H9 (cell line): ENCODE results near the gene GATA2. TPM values are rescaled to one million over a fixed set of nuclear protein-coding genes. Genes with fewer than 3 reads are reported as not detected.

Experiments
- DNase-seq: peaks from one replicate; pipeline ENCODE4 v3.0.0-alpha.2; 2017
- H2AFZ ChIP-seq: one replicate; pipeline ENCODE4 v1.6.1; 2013; ENCODE audit warnings: mild to moderate bottlenecking, low read length, control low read depth, moderate library complexity
- H2AK5ac ChIP-seq: 2 replicates; pipeline ENCODE4 v1.6.1; 2013; ENCODE audit warnings: low read length, control low read depth, mixed read lengths; ENCODE audit not compliant: insufficient read length
- H2BK120ac ChIP-seq: one replicate; pipeline ENCODE4 v1.6.1; 2013; ENCODE audit warnings: low read depth, mild to moderate bottlenecking, low read length, control low read depth, inconsistent platforms; ENCODE audit not compliant: poor library complexity, severe bottlenecking
- H2BK12ac ChIP-seq: 2 replicates; pipeline ENCODE4 v1.6.1; 2013; ENCODE audit warnings: low read length, control low read depth, mixed read lengths, low read depth; ENCODE audit not compliant: insufficient read length
- H2BK15ac ChIP-seq: 2 replicates; pipeline ENCODE4 v1.6.1; 2013; ENCODE audit warnings: low read depth, low read length, control low read depth
- H2BK20ac ChIP-seq: one replicate; pipeline ENCODE4 v1.6.1; 2013; ENCODE audit warnings: low read depth, mild to moderate bottlenecking, low read length, control low read depth, inconsistent platforms; ENCODE audit not compliant: poor library complexity, severe bottlenecking
- H2BK5ac ChIP-seq: 2 replicates; pipeline ENCODE4 v1.6.1; 2013; ENCODE audit warnings: low read length, control low read depth, mixed read lengths; ENCODE audit not compliant: insufficient read length
- H3K14ac ChIP-seq: 2 replicates; pipeline ENCODE4 v1.6.1; 2013; ENCODE audit warnings: low read length, control low read depth; ENCODE audit not compliant: insufficient read depth
- H3K18ac ChIP-seq: 2 replicates; pipeline ENCODE4 v1.6.1; 2013; ENCODE audit warnings: low read depth, mild to moderate bottlenecking, mixed read lengths, low read length, control low read depth; ENCODE audit not compliant: insufficient read length
- H3K23ac ChIP-seq: 2 replicates; pipeline ENCODE4 v1.6.1; 2013; ENCODE audit warnings: low read length, control low read depth, mixed read lengths, low read depth; ENCODE audit not compliant: insufficient read length
- H3K23me2 ChIP-seq: 2 replicates; pipeline ENCODE4 v1.6.1; 2013; ENCODE audit warnings: low read depth, mild to moderate bottlenecking, mixed read lengths, low read length, control low read depth; ENCODE audit not compliant: insufficient read length, poor library complexity, severe bottlenecking
- H3K27ac ChIP-seq: 2 replicates; pipeline ENCODE4 v1.5.1; 2013; ENCODE audit warnings: low read length, control low read depth, mixed read lengths, low read depth; ENCODE audit not compliant: insufficient read length
- H3K27me3 ChIP-seq: 2 replicates; pipeline ENCODE4 v1.6.1; 2013; ENCODE audit warnings: low read length, control low read depth, inconsistent platforms; ENCODE audit not compliant: insufficient read depth
- H3K4ac ChIP-seq: 2 replicates; pipeline ENCODE4 v1.6.1; 2013; ENCODE audit warnings: low read depth, mild to moderate bottlenecking, control low read depth, inconsistent platforms, low read length, moderate library complexity
- H3K4me1 ChIP-seq: 2 replicates; pipeline ENCODE4 v1.6.1; 2013; ENCODE audit warnings: low read length, control low read depth, inconsistent platforms; ENCODE audit not compliant: insufficient read depth
- H3K4me2 ChIP-seq: 2 replicates; pipeline ENCODE4 v1.6.1; 2013; ENCODE audit warnings: low read length, control low read depth, mixed read lengths; ENCODE audit not compliant: insufficient read length, insufficient read depth
- H3K56ac ChIP-seq: 2 replicates; pipeline ENCODE4 v1.6.1; 2013; ENCODE audit warnings: low read depth, mild to moderate bottlenecking, mixed read lengths, low read length, control low read depth; ENCODE audit not compliant: insufficient read length
- H3K79me1 ChIP-seq: 2 replicates; pipeline ENCODE4 v1.6.1; 2013; ENCODE audit warnings: low read depth, mild to moderate bottlenecking, moderate library complexity, low read length, control low read depth, inconsistent platforms; ENCODE audit not compliant: insufficient read depth, poor library complexity, severe bottlenecking
- H3K79me2 ChIP-seq: 2 replicates; pipeline ENCODE4 v1.6.1; 2013; ENCODE audit warnings: low read length, control low read depth, inconsistent platforms; ENCODE audit not compliant: insufficient read depth
- H3K9ac ChIP-seq: 2 replicates; pipeline ENCODE4 v1.6.1; 2013; ENCODE audit warnings: low read length, control low read depth, mixed read lengths; ENCODE audit not compliant: insufficient read length; ENCODE audit errors: extremely low read depth
- H3K9me3 ChIP-seq: one replicate; pipeline ENCODE4 v1.6.1; 2013; ENCODE audit warnings: low read depth, low read length, inconsistent platforms; ENCODE audit not compliant: control insufficient read depth
- H3T11ph ChIP-seq: one replicate; pipeline ENCODE4 v1.6.1; 2013; ENCODE audit warnings: mild to moderate bottlenecking, low read length, control low read depth, inconsistent platforms
- H4K20me1 ChIP-seq: one replicate; pipeline ENCODE4 v1.6.1; 2013; ENCODE audit not compliant: control insufficient read depth, insufficient read length, insufficient read depth
- H4K5ac ChIP-seq: 2 replicates; pipeline ENCODE4 v1.6.1; 2013; ENCODE audit warnings: low read depth, mild to moderate bottlenecking, mixed read lengths, low read length, control low read depth; ENCODE audit not compliant: insufficient read length
- H4K8ac ChIP-seq: replicated peaks from 2 replicates; pipeline ENCODE4 v1.6.1; 2013; ENCODE audit warnings: low read length, control low read depth, mixed read lengths, low read depth; ENCODE audit not compliant: insufficient read length
- H4K91ac ChIP-seq: 2 replicates; pipeline ENCODE4 v1.6.1; 2013; ENCODE audit warnings: low read depth, mild to moderate bottlenecking, moderate library complexity, mixed read lengths, low read length, control low read depth; ENCODE audit not compliant: insufficient read length
- H3K27ac Mint-ChIP-seq, 3 experiments: 2 replicates in 2 of 3; 3 replicates in 1 of 3; pipeline ENCODE4 v1.8.0; 2020 to 2021; ENCODE audit warnings: mixed read lengths in 3 of 3, mild to moderate bottlenecking in 1 of 3, moderate library complexity in 1 of 3
- H3K27me3 Mint-ChIP-seq: 2 replicates; pipeline ENCODE4 v1.8.0; 2021; ENCODE audit warnings: low read depth, mild to moderate bottlenecking, moderate library complexity, mixed read lengths
- H3K36me3 Mint-ChIP-seq, 3 experiments: 2 replicates in 2 of 3; 3 replicates in 1 of 3; pipeline ENCODE4 v1.8.0; 2020 to 2021; ENCODE audit warnings: low read depth in 3 of 3, mixed read lengths in 3 of 3; ENCODE audit not compliant: insufficient read depth in 1 of 3
- H3K4me1 Mint-ChIP-seq, 2 experiments: 2 replicates each; pipeline ENCODE4 v1.8.0; 2020; ENCODE audit warnings: mixed read lengths in 2 of 2
- H3K4me3 Mint-ChIP-seq, 2 experiments: 2 replicates in 1 of 2; 3 replicates in 1 of 2; pipeline ENCODE4 v1.8.0; 2020 to 2021; ENCODE audit warnings: mild to moderate bottlenecking in 2 of 2, mixed read lengths in 2 of 2, moderate library complexity in 1 of 2
- H3K9me3 Mint-ChIP-seq, 2 experiments: 2 replicates in 1 of 2; 3 replicates in 1 of 2; pipeline ENCODE4 v1.8.0; 2020; ENCODE audit warnings: mild to moderate bottlenecking in 2 of 2, mixed read lengths in 2 of 2, moderate library complexity in 1 of 2
- CTCF ChIP-seq: fragments of 200-600 bp; sonication (generic); conservative IDR thresholded peaks from 3 replicates; pipeline ENCODE4 v1.8.0; 2021; ENCODE audit warnings: antibody characterized with exemption, mild to moderate bottlenecking
- WGBS: extraction: QIAGEN DNeasy Blood & Tissue Kit; methylation state at CpG from one replicate; pipeline ENCODE4 v1.1.7; 2013; ENCODE audit warnings: missing lambda C conversion rate, low lambda C conversion rate, mixed read lengths; ENCODE audit not compliant: insufficient read length; ENCODE audit errors: extremely low coverage; 5-methylcytosine and 5-hydroxymethylcytosine counted together
- total RNA-seq: library from RNA; stranded (reverse); gene quantifications from 2 replicates; pipeline ENCODE4 v1.2.1, GENCODE V29; 2021

The GATA2 gene
- total RNA-seq, 1 experiment from 2014 or later, result 1.9 TPM

GRCh38 chr3:128434524-128434923 is 58.5 kb downstream of the GATA2 start:
- Histone ChIP-seq H3K4me1 (peaks cover 2% of the 10 kb centered on the region; the same call in 1 of the 2 replicates), H3K79me2 (no peaks in the 10 kb centered on the region), H2BK15ac (no peak overlapping the region), H4K5ac (no peak overlapping the region), H3K9ac (no peak overlapping the region), H2BK20ac (no peak overlapping the region), H3K4me2 (no peak overlapping the region), H2BK12ac (no peak overlapping the region), H2AK5ac (no peak overlapping the region), H2BK120ac (no peak overlapping the region), H2AFZ (no peak overlapping the region), H3K27ac (no peak overlapping the region), H4K8ac (no peak overlapping the region), H3K4ac (no peak overlapping the region), H3K23me2 (peaks cover 7% of the 10 kb centered on the region), H4K91ac (no peak overlapping the region), H3K56ac (no peak overlapping the region), H3T11ph (no peak overlapping the region), H2BK5ac (no peak overlapping the region), H3K18ac (no peak overlapping the region), H4K20me1 (no peaks in the 10 kb centered on the region), H3K27me3 (peaks cover 12% of the 10 kb centered on the region; the same call in 1 of the 2 replicates), H3K14ac (no peak overlapping the region), H3K9me3 (no peaks in the 10 kb centered on the region), H3K79me1 (no peaks in the 10 kb centered on the region), H3K23ac (no peak overlapping the region)
- Mint-ChIP-seq H3K27ac (no peak overlapping the region), H3K4me3 (no peak overlapping the region), H3K27me3 (peaks cover 76% of the 10 kb centered on the region), H3K36me3 (no peaks in the 10 kb centered on the region; a peak in 2 of 7 replicates), H3K9me3 (no peaks in the 10 kb centered on the region; a peak in 1 of 5 replicates), H3K4me1 (peaks cover 48 to 58% of the 10 kb centered on the region in 2 experiments)
- DNase-seq, result no peak
- no CpG with 5 or more reads among the region's 2 CpGs for WGBS
- TF ChIP-seq CTCF, result no peak
